Neural progenitor cell (in vitro differentiated cells): ENCODE results near the gene HSD11B1.

Source experiments
- EZH2 ChIP-seq: fragments of 200-600 bp; sonication (generic); IDR thresholded peaks from 2 replicates; pipeline ENCODE4 v1.6.1; 2017; ENCODE audit warnings: antibody characterized with exemption, mild to moderate bottlenecking, moderate library complexity
- EZH2phosphoT487 ChIP-seq: fragments of 200-600 bp; sonication (generic); IDR thresholded peaks from 2 replicates; pipeline ENCODE4 v1.6.1; 2017; ENCODE audit warnings: antibody characterized with exemption
- TF ChIP-seq, protein P1 (sequence below): fragments of 200-600 bp; sonication (generic); IDR thresholded peaks from 2 replicates; pipeline ENCODE4 v1.5.1; 2017; ENCODE audit warnings: antibody characterized with exemption, mild to moderate bottlenecking

DNA sequence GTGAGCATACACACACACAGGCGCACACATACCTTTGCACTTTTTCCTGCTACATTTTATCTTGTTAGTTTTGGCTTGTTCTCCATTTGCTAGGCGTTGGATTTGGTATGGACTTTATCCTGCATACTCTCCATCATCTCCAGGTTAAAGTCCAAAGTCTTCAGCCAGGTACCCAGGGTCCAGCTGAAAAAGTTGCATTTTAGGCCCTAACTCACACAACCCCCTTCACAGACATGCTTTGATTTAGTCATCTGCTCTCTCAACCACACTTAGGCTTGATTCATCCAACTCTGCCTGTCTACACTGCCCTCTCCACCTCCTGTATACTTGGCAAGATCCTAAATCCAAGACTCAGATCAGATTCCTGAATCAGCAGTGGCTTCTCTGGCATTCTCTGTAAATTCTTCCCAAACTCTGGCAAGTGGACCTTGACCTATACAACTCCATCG lies 41.7 kb upstream of the HSD11B1 start:
- TF ChIP-seq EZH2 (no peak), EZH2phosphoT487 (no peak)
- TF ChIP-seq, protein P1, sequence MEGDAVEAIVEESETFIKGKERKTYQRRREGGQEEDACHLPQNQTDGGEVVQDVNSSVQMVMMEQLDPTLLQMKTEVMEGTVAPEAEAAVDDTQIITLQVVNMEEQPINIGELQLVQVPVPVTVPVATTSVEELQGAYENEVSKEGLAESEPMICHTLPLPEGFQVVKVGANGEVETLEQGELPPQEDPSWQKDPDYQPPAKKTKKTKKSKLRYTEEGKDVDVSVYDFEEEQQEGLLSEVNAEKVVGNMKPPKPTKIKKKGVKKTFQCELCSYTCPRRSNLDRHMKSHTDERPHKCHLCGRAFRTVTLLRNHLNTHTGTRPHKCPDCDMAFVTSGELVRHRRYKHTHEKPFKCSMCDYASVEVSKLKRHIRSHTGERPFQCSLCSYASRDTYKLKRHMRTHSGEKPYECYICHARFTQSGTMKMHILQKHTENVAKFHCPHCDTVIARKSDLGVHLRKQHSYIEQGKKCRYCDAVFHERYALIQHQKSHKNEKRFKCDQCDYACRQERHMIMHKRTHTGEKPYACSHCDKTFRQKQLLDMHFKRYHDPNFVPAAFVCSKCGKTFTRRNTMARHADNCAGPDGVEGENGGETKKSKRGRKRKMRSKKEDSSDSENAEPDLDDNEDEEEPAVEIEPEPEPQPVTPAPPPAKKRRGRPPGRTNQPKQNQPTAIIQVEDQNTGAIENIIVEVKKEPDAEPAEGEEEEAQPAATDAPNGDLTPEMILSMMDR: no peak
